GM12864 (cell line): Measurements from ENCODE around the gene CRADD.

Experiments
- DNase-seq: peaks from one replicate; pipeline ENCODE4 v3.0.0-alpha.2; 2011; ENCODE audit warnings: low read depth
- H3K4me3 ChIP-seq: 2 replicates; pipeline ENCODE4 v1.5.1; 2011; ENCODE audit warnings: mild to moderate bottlenecking, low read depth, low read length, control low read depth
- CTCF ChIP-seq: IDR thresholded peaks from 2 replicates; pipeline ENCODE4 v1.5.1; 2011; ENCODE audit warnings: low read depth, mild to moderate bottlenecking, moderate library complexity, low read length, control low read depth, inconsistent platforms; ENCODE audit errors: missing control alignments

The CRADD gene

GRCh38 chr12:93825931-93826555 lies 148.9 kb downstream of the CRADD start:
- no peak overlapping the region for H3K4me3 ChIP-seq
- TF ChIP-seq CTCF = no peak
- no peak for DNase-seq

GRCh38 chr12:93827179-93827578 lies 150.0 kb downstream of the CRADD start:
- H3K4me3 ChIP-seq = no peak overlapping the region
- no peak for TF ChIP-seq CTCF
- DNase-seq = no peak

GRCh38 chr12:93827669-93828068 lies 150.5 kb downstream of the CRADD start:
- TF ChIP-seq CTCF = no peak
- no peak for DNase-seq
- no peak overlapping the region for H3K4me3 ChIP-seq

- DNase-seq = no peak
- H3K4me3 ChIP-seq = no peak overlapping the region
- TF ChIP-seq CTCF = no peak
Observed at GRCh38 chr12:93829016-93829415, 151.8 kb downstream of the CRADD start.

- DNase-seq = no peak
- H3K4me3 ChIP-seq = no peak overlapping the region
- TF ChIP-seq CTCF = no peak
Observed at GRCh38 chr12:93831374-93831773, 154.2 kb downstream of the CRADD start.

GRCh38 chr12:93832131-93832530 lies 155.0 kb downstream of the CRADD start:
- H3K4me3 ChIP-seq = no peak overlapping the region
- TF ChIP-seq CTCF = no peak
- DNase-seq = no peak

- no peak for TF ChIP-seq CTCF
- DNase-seq = no peak
- no peak overlapping the region for H3K4me3 ChIP-seq
Observed at GRCh38 chr12:93833946-93834345, 156.8 kb downstream of the CRADD start.
